ENCODE data around the gene LARGE1.
A peak's percentile ranks its signal among the peaks of the same experiment; 100 is the strongest.

Gene LARGE1

GRCh38 chr22:33735978-33736377 is 184.3 kb downstream of the LARGE1 start:
- no peak for FAIRE-seq
- no peak for TF ChIP-seq POLR2A (IDR thresholded peaks at IDR 0.05; ENCODE audit: low read depth, low read length)
- no peak for TF ChIP-seq POLR2AphosphoS5 (IDR thresholded peaks at IDR 0.05; ENCODE audit: low read depth, low read length)
- no peak for TF ChIP-seq TAF1 (IDR thresholded peaks at IDR 0.05; ENCODE audit: low read depth, low read length)
- no peak for TF ChIP-seq PAX5 (IDR thresholded peaks at IDR 0.05; ENCODE audit: insufficient read depth, low read length, severe bottlenecking)
- no peak for TF ChIP-seq SPI1 (IDR thresholded peaks at IDR 0.05; ENCODE audit: low read depth, low read length)
- no peak for TF ChIP-seq POU2F2 (IDR thresholded peaks at IDR 0.05; ENCODE audit: low read depth, low read length)

GRCh38 chr22:33728847-33729246 is 191.4 kb downstream of the LARGE1 start:
- TF ChIP-seq TAF1 (IDR thresholded peaks at IDR 0.05; ENCODE audit: low read depth, low read length) (no peak), POLR2AphosphoS5 (IDR thresholded peaks at IDR 0.05; ENCODE audit: low read depth, low read length) (no peak), PAX5 (IDR thresholded peaks at IDR 0.05; ENCODE audit: insufficient read depth, low read length, severe bottlenecking) (no peak), SPI1 (IDR thresholded peaks at IDR 0.05; ENCODE audit: low read depth, low read length) (no peak), POU2F2 (IDR thresholded peaks at IDR 0.05; ENCODE audit: low read depth, low read length) (no peak), POLR2A (IDR thresholded peaks at IDR 0.05; ENCODE audit: low read depth, low read length) (no peak)
- no peak for DNase-seq (ENCODE audit: insufficient read length, low spot score)
- FAIRE-seq = no peak

More at GRCh38 chr22:33735978-33736377, 184.3 kb downstream of the LARGE1 start:
- DNase-seq (ENCODE audit: insufficient read length, low spot score) = no peak

- no peak for FAIRE-seq
- DNase-seq (ENCODE audit: insufficient read length, low spot score) = no peak
- TF ChIP-seq POLR2A (IDR thresholded peaks at IDR 0.05; ENCODE audit: low read depth, low read length) (no peak), TAF1 (IDR thresholded peaks at IDR 0.05; ENCODE audit: low read depth, low read length) (no peak), PAX5 (IDR thresholded peaks at IDR 0.05; ENCODE audit: insufficient read depth, low read length, severe bottlenecking) (no peak), POLR2AphosphoS5 (IDR thresholded peaks at IDR 0.05; ENCODE audit: low read depth, low read length) (no peak), SPI1 (IDR thresholded peaks at IDR 0.05; ENCODE audit: low read depth, low read length) (no peak), POU2F2 (IDR thresholded peaks at IDR 0.05; ENCODE audit: low read depth, low read length) (no peak)
Observed at GRCh38 chr22:33726294-33726734, 194.0 kb downstream of the LARGE1 start.

GRCh38 chr22:33723915-33724314 is 196.4 kb downstream of the LARGE1 start:
- FAIRE-seq = no peak
- TF ChIP-seq SPI1 (IDR thresholded peaks at IDR 0.05; ENCODE audit: low read depth, low read length) = peak; percentile 76
- TF ChIP-seq POLR2A (IDR thresholded peaks at IDR 0.05; ENCODE audit: low read depth, low read length) = no peak
- no peak for DNase-seq (ENCODE audit: insufficient read length, low spot score)

- DNase-seq (ENCODE audit: insufficient read length, low spot score) = no peak
- FAIRE-seq = no peak
- TF ChIP-seq SPI1 (IDR thresholded peaks at IDR 0.05; ENCODE audit: low read depth, low read length) (no peak), POLR2A (IDR thresholded peaks at IDR 0.05; ENCODE audit: low read depth, low read length) (no peak), PAX5 (IDR thresholded peaks at IDR 0.05; ENCODE audit: insufficient read depth, low read length, severe bottlenecking) (no peak), POU2F2 (IDR thresholded peaks at IDR 0.05; ENCODE audit: low read depth, low read length) (no peak), TAF1 (IDR thresholded peaks at IDR 0.05; ENCODE audit: low read depth, low read length) (no peak), POLR2AphosphoS5 (IDR thresholded peaks at IDR 0.05; ENCODE audit: low read depth, low read length) (no peak)
Observed at GRCh38 chr22:33722816-33723215, 197.5 kb downstream of the LARGE1 start.

GRCh38 chr22:33720166-33720878 is 200.0 kb downstream of the LARGE1 start:
- no peak for DNase-seq (ENCODE audit: insufficient read length, low spot score)

GRCh38 chr22:33717694-33718396 is 202.4 kb downstream of the LARGE1 start:
- FAIRE-seq = no peak
- no peak for TF ChIP-seq PAX5 (IDR thresholded peaks at IDR 0.05; ENCODE audit: insufficient read depth, low read length, severe bottlenecking)
- TF ChIP-seq TAF1 (IDR thresholded peaks at IDR 0.05; ENCODE audit: low read depth, low read length) = no peak
- no peak for TF ChIP-seq POLR2A (IDR thresholded peaks at IDR 0.05; ENCODE audit: low read depth, low read length)
- no peak for TF ChIP-seq POU2F2 (IDR thresholded peaks at IDR 0.05; ENCODE audit: low read depth, low read length)
- no peak for TF ChIP-seq SPI1 (IDR thresholded peaks at IDR 0.05; ENCODE audit: low read depth, low read length)
- TF ChIP-seq POLR2AphosphoS5 (IDR thresholded peaks at IDR 0.05; ENCODE audit: low read depth, low read length) = no peak

More at GRCh38 chr22:33720166-33720878, 200.0 kb downstream of the LARGE1 start:
- no peak for TF ChIP-seq PAX5 (IDR thresholded peaks at IDR 0.05; ENCODE audit: insufficient read depth, low read length, severe bottlenecking)
- no peak for TF ChIP-seq POU2F2 (IDR thresholded peaks at IDR 0.05; ENCODE audit: low read depth, low read length)
- no peak for TF ChIP-seq POLR2AphosphoS5 (IDR thresholded peaks at IDR 0.05; ENCODE audit: low read depth, low read length)
- FAIRE-seq = no peak

GRCh38 chr22:33715237-33715985 is 204.9 kb downstream of the LARGE1 start:
- no peak for FAIRE-seq
- DNase-seq (ENCODE audit: insufficient read length, low spot score) = no peak
- TF ChIP-seq POLR2AphosphoS5 (IDR thresholded peaks at IDR 0.05; ENCODE audit: low read depth, low read length) (no peak), POU2F2 (IDR thresholded peaks at IDR 0.05; ENCODE audit: low read depth, low read length) (no peak), PAX5 (IDR thresholded peaks at IDR 0.05; ENCODE audit: insufficient read depth, low read length, severe bottlenecking) (no peak), TAF1 (IDR thresholded peaks at IDR 0.05; ENCODE audit: low read depth, low read length) (no peak), POLR2A (IDR thresholded peaks at IDR 0.05; ENCODE audit: low read depth, low read length) (no peak), SPI1 (IDR thresholded peaks at IDR 0.05; ENCODE audit: low read depth, low read length) (no peak)

More at GRCh38 chr22:33717694-33718396, 202.4 kb downstream of the LARGE1 start:
- no peak for DNase-seq (ENCODE audit: insufficient read length, low spot score)

GRCh38 chr22:33710326-33710725 is 209.9 kb downstream of the LARGE1 start:
- FAIRE-seq (no peak), DNase-seq (ENCODE audit: insufficient read length, low spot score) (no peak)
- no peak for TF ChIP-seq POLR2AphosphoS5 (IDR thresholded peaks at IDR 0.05; ENCODE audit: low read depth, low read length)
- no peak for TF ChIP-seq SPI1 (IDR thresholded peaks at IDR 0.05; ENCODE audit: low read depth, low read length)
- TF ChIP-seq TAF1 (IDR thresholded peaks at IDR 0.05; ENCODE audit: low read depth, low read length) = no peak
- TF ChIP-seq POLR2A (IDR thresholded peaks at IDR 0.05; ENCODE audit: low read depth, low read length) = no peak
- TF ChIP-seq PAX5 (IDR thresholded peaks at IDR 0.05; ENCODE audit: insufficient read depth, low read length, severe bottlenecking) = no peak
- no peak for TF ChIP-seq POU2F2 (IDR thresholded peaks at IDR 0.05; ENCODE audit: low read depth, low read length)
